Mucosa of rectum (tissue), 2 donors: ENCODE measurements around the gene ZNF853.

Experiments used
- H3K27ac ChIP-seq, 2 donors: one replicate each; pipeline ENCODE4 v1.7.0; 2013; ENCODE audit warnings: inconsistent platforms in 2 of 2, low read depth in 2 of 2, low read length in 2 of 2
- H3K27me3 ChIP-seq, 2 donors: one replicate each; pipeline ENCODE4 v1.7.0; 2013; ENCODE audit warnings: low read length in 2 of 2; ENCODE audit not compliant: control insufficient read depth in 2 of 2, insufficient read depth in 2 of 2
- H3K36me3 ChIP-seq, 2 donors: one replicate each; pipeline ENCODE4 v1.7.0; 2013; ENCODE audit warnings: low read length in 2 of 2; ENCODE audit not compliant: control insufficient read depth in 2 of 2, insufficient read depth in 2 of 2
- H3K4me1 ChIP-seq, 2 donors: one replicate each; pipeline ENCODE4 v1.7.0; 2013; ENCODE audit warnings: low read length in 2 of 2, mild to moderate bottlenecking in 1 of 2; ENCODE audit not compliant: control insufficient read depth in 2 of 2, insufficient read depth in 2 of 2
- H3K4me3 ChIP-seq, 2 donors: one replicate each; pipeline ENCODE4 v1.7.0; 2013; ENCODE audit warnings: low read length in 2 of 2
- H3K9ac ChIP-seq, 2 donors: one replicate each; pipeline ENCODE4 v1.7.0; 2013; ENCODE audit warnings: low read length in 2 of 2, low read depth in 1 of 2, mild to moderate bottlenecking in 1 of 2
- H3K9me3 ChIP-seq, 2 donors: one replicate each; pipeline ENCODE4 v1.7.0; 2013; ENCODE audit warnings: low read length in 2 of 2; ENCODE audit not compliant: control insufficient read depth in 2 of 2
- donor health status: healthy.
- donor health status: Normal muscosa, but diverticular disease.

Gene ZNF853

GRCh38 chr7:6643915-6644625, 28.7 kb downstream of the ZNF853 start:
- H3K27ac ChIP-seq, result no peak overlapping the region
- H3K27me3 ChIP-seq, result no peaks in the 10 kb centered on the region
- no peak overlapping the region for H3K4me3 ChIP-seq
- H3K9me3 ChIP-seq, result no peaks in the 10 kb centered on the region
- H3K9ac ChIP-seq, result no peak overlapping the region
- H3K4me1 ChIP-seq, result no peaks in the 10 kb centered on the region
- H3K36me3 ChIP-seq, result peaks cover 43 to 47% of the 10 kb centered on the region in 2 donors

GRCh38 chr7:6644728-6645127, 29.3 kb downstream of the ZNF853 start:
- Histone ChIP-seq H3K36me3 (peaks cover 43 to 47% of the 10 kb centered on the region in 2 donors), H3K9ac (no peak overlapping the region), H3K9me3 (no peaks in the 10 kb centered on the region), H3K4me1 (no peaks in the 10 kb centered on the region), H3K27ac (no peak overlapping the region), H3K27me3 (no peaks in the 10 kb centered on the region), H3K4me3 (no peak overlapping the region)

GRCh38 chr7:6646465-6646864, 31.1 kb downstream of the ZNF853 start:
- Histone ChIP-seq H3K27me3 (no peaks in the 10 kb centered on the region), H3K4me1 (no peaks in the 10 kb centered on the region), H3K4me3 (no peak overlapping the region), H3K27ac (no peak overlapping the region), H3K9me3 (no peaks in the 10 kb centered on the region), H3K36me3 (peaks cover 45 to 48% of the 10 kb centered on the region in 2 donors), H3K9ac (no peak overlapping the region)

GRCh38 chr7:6647080-6647479, 31.7 kb downstream of the ZNF853 start:
- Histone ChIP-seq H3K36me3 (peaks cover 43 to 49% of the 10 kb centered on the region in 2 donors), H3K4me3 (no peak overlapping the region), H3K27ac (no peak overlapping the region), H3K9ac (no peak overlapping the region), H3K27me3 (no peaks in the 10 kb centered on the region), H3K9me3 (no peaks in the 10 kb centered on the region), H3K4me1 (no peaks in the 10 kb centered on the region)

GRCh38 chr7:6647541-6647940, 32.1 kb downstream of the ZNF853 start:
- no peaks in the 10 kb centered on the region for H3K27me3 ChIP-seq
- no peak overlapping the region for H3K27ac ChIP-seq
- H3K4me1 ChIP-seq, result no peaks in the 10 kb centered on the region
- no peak overlapping the region for H3K4me3 ChIP-seq
- H3K36me3 ChIP-seq, result peaks cover 42 to 49% of the 10 kb centered on the region in 2 donors
- H3K9ac ChIP-seq, result no peak overlapping the region
- H3K9me3 ChIP-seq, result no peaks in the 10 kb centered on the region

- no peak overlapping the region for H3K27ac ChIP-seq
- no peaks in the 10 kb centered on the region for H3K4me1 ChIP-seq
- no peak overlapping the region for H3K4me3 ChIP-seq
- no peak overlapping the region for H3K9ac ChIP-seq
- no peaks in the 10 kb centered on the region for H3K27me3 ChIP-seq
- H3K36me3 ChIP-seq, result peaks cover 40 to 47% of the 10 kb centered on the region in 2 donors
- no peaks in the 10 kb centered on the region for H3K9me3 ChIP-seq
Measured at GRCh38 chr7:6648066-6648814, 32.8 kb downstream of the ZNF853 start.

GRCh38 chr7:6648815-6649104, 33.4 kb downstream of the ZNF853 start:
- Histone ChIP-seq H3K4me1 (no peaks in the 10 kb centered on the region), H3K4me3 (no peak overlapping the region), H3K9ac (no peak overlapping the region), H3K27ac (no peak overlapping the region), H3K9me3 (no peaks in the 10 kb centered on the region), H3K36me3 (peaks cover 34 to 45% of the 10 kb centered on the region in 2 donors), H3K27me3 (no peaks in the 10 kb centered on the region)

- Histone ChIP-seq H3K27ac (no peak overlapping the region), H3K36me3 (peaks cover 35 to 43% of the 10 kb centered on the region in 2 donors), H3K4me3 (no peak overlapping the region), H3K27me3 (no peaks in the 10 kb centered on the region), H3K4me1 (no peaks in the 10 kb centered on the region), H3K9ac (no peak overlapping the region), H3K9me3 (no peaks in the 10 kb centered on the region)
Measured at GRCh38 chr7:6649241-6649961, 34.0 kb downstream of the ZNF853 start.

- Histone ChIP-seq H3K9me3 (no peaks in the 10 kb centered on the region), H3K36me3 (peaks cover 29 to 39% of the 10 kb centered on the region in 2 donors), H3K27ac (no peak overlapping the region), H3K4me1 (no peaks in the 10 kb centered on the region), H3K27me3 (no peaks in the 10 kb centered on the region), H3K4me3 (no peak overlapping the region), H3K9ac (no peak overlapping the region)
Measured at GRCh38 chr7:6650086-6650485, 34.7 kb downstream of the ZNF853 start.

GRCh38 chr7:6650521-6651011, 35.2 kb downstream of the ZNF853 start:
- Histone ChIP-seq H3K4me3 (no peak overlapping the region), H3K9me3 (no peaks in the 10 kb centered on the region), H3K27ac (no peak overlapping the region), H3K27me3 (no peaks in the 10 kb centered on the region), H3K36me3 (peaks cover 27 to 38% of the 10 kb centered on the region in 2 donors), H3K4me1 (no peaks in the 10 kb centered on the region), H3K9ac (no peak overlapping the region)
